Neuronal stem cell (in vitro differentiated cells): ENCODE results near the gene HEATR5B.

Source experiments
- DNase-seq: peaks from one replicate; pipeline ENCODE4 v3.0.0-alpha.2; 2013; ENCODE audit warnings: low spot score
- H2AFZ ChIP-seq: one replicate; pipeline ENCODE4 v1.6.1; 2013; ENCODE audit warnings: mild to moderate bottlenecking, low read length, inconsistent platforms
- H2AK5ac ChIP-seq: 2 replicates; pipeline ENCODE4 v1.6.1; 2013; ENCODE audit warnings: low read depth, mild to moderate bottlenecking, inconsistent platforms, low read length, moderate library complexity, mixed read lengths
- H2BK120ac ChIP-seq: 2 replicates; pipeline ENCODE4 v1.6.1; 2013; ENCODE audit warnings: low read depth, mild to moderate bottlenecking, inconsistent platforms, low read length, moderate library complexity, mixed read lengths
- H2BK12ac ChIP-seq: one replicate; pipeline ENCODE4 v1.6.1; 2013; ENCODE audit warnings: low read length, inconsistent platforms
- H2BK15ac ChIP-seq: 2 replicates; pipeline ENCODE4 v1.6.1; 2013; ENCODE audit warnings: mild to moderate bottlenecking, low read length, inconsistent platforms, mixed read lengths
- H2BK5ac ChIP-seq: one replicate; pipeline ENCODE4 v1.6.1; 2013; ENCODE audit warnings: inconsistent platforms, mild to moderate bottlenecking, low read length, moderate library complexity
- H3K14ac ChIP-seq: one replicate; pipeline ENCODE4 v1.6.1; 2013; ENCODE audit warnings: low read length, inconsistent platforms
- H3K18ac ChIP-seq: 2 replicates; pipeline ENCODE4 v1.6.1; 2013; ENCODE audit warnings: low read length, inconsistent platforms
- H3K23ac ChIP-seq: 2 replicates; pipeline ENCODE4 v1.6.1; 2013; ENCODE audit warnings: low read depth, mild to moderate bottlenecking, mixed read lengths, low read length, inconsistent platforms; ENCODE audit not compliant: poor library complexity
- H3K27ac ChIP-seq: replicated peaks from 3 replicates; pipeline ENCODE4 v1.5.1; 2013; ENCODE audit warnings: low read length, inconsistent platforms
- H3K27me3 ChIP-seq, 3 experiments: 2 replicates each; pipeline ENCODE4 v1.6.1; 2013; ENCODE audit warnings: low read length in 3 of 3, mild to moderate bottlenecking in 2 of 3, inconsistent platforms in 1 of 3, low read depth in 1 of 3, mixed read lengths in 1 of 3, moderate library complexity in 1 of 3; ENCODE audit not compliant: control insufficient read depth in 3 of 3, insufficient read depth in 3 of 3
- H3K36me3 ChIP-seq, 2 donors: replicated peaks in 1 of 2; 2 replicates each; pipeline ENCODE4 v1.6.1; 2013; ENCODE audit warnings: low read length in 2 of 2; ENCODE audit not compliant: control insufficient read depth in 2 of 2, insufficient read depth in 2 of 2
- H3K4ac ChIP-seq: 2 replicates; pipeline ENCODE4 v1.6.1; 2013; ENCODE audit warnings: inconsistent platforms, mild to moderate bottlenecking, low read length, moderate library complexity
- H3K4me1 ChIP-seq, 2 donors: 1 replicate in 1 of 2; 2 replicates in 1 of 2; pipeline ENCODE4 v1.6.1; 2013; ENCODE audit warnings: low read length in 2 of 2, low read depth in 1 of 2; ENCODE audit not compliant: control insufficient read depth in 2 of 2, insufficient read depth in 1 of 2
- H3K4me2 ChIP-seq: one replicate; pipeline ENCODE4 v1.6.1; 2013; ENCODE audit warnings: mild to moderate bottlenecking, low read length, inconsistent platforms; ENCODE audit not compliant: insufficient read depth, poor library complexity, severe bottlenecking
- H3K4me3 ChIP-seq, 2 donors: 2 replicates each; pipeline ENCODE4 v1.5.1; 2013; ENCODE audit warnings: low read length in 2 of 2, mild to moderate bottlenecking in 2 of 2, inconsistent platforms in 1 of 2, moderate library complexity in 1 of 2
- H3K79me1 ChIP-seq: one replicate; pipeline ENCODE4 v1.6.1; 2013; ENCODE audit warnings: low read depth, mild to moderate bottlenecking, inconsistent platforms, low read length, moderate library complexity
- H3K9ac ChIP-seq: one replicate; pipeline ENCODE4 v1.6.1; 2013; ENCODE audit warnings: mild to moderate bottlenecking, low read depth, low read length, inconsistent platforms; ENCODE audit not compliant: poor library complexity
- H3K9me3 ChIP-seq, 2 donors: replicated peaks in 1 of 2; 2 replicates each; pipeline versions ENCODE3 to v1.6.1; 2013; ENCODE audit warnings: low read length in 2 of 2, mild to moderate bottlenecking in 2 of 2, inconsistent platforms in 1 of 2, low read depth in 1 of 2, mixed read lengths in 1 of 2, moderate library complexity in 1 of 2; ENCODE audit not compliant: control insufficient read depth in 2 of 2, insufficient read depth in 1 of 2
- H4K8ac ChIP-seq: one replicate; pipeline ENCODE4 v1.6.1; 2013; ENCODE audit warnings: low read depth, mild to moderate bottlenecking, inconsistent platforms, low read length, moderate library complexity
- H4K91ac ChIP-seq: one replicate; pipeline ENCODE4 v1.6.1; 2013; ENCODE audit warnings: low read length, low read depth, mild to moderate bottlenecking, inconsistent platforms; ENCODE audit not compliant: poor library complexity
- WGBS, 2 donors: extraction: QIAGEN DNeasy Blood & Tissue Kit; methylation state at CpG; one replicate each; pipeline ENCODE4 v1.1.7; 2013; ENCODE audit warnings: missing lambda C conversion rate in 2 of 2, mixed read lengths in 1 of 2; ENCODE audit not compliant: insufficient read length in 2 of 2, insufficient replicate concordance in 1 of 2; ENCODE audit errors: extremely low coverage in 2 of 2; 5-methylcytosine and 5-hydroxymethylcytosine counted together

HEATR5B gene

DNA sequence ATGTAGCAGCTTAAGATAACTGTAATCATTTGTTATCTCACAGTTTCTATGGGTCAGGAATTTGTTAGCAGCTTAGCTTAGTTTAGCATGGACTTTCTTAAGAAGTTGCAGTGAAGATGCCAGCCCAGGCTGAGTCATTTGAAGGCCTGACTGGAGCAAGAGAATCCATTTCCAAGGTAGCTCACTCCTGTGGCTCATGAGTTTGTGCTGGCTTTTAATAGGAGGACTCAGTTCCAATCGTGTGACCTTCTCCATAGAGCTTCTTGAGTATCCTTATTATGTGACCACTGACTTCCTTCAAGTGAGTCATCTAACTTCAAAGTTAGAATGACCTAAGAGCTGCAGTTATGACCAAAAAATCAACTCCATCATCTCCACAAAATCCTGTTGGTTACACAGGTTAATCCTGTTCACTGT, 1.6 kb upstream of the HEATR5B start:
- H3K27ac ChIP-seq, result no peak overlapping the region
- no peak overlapping the region for H3K4me3 ChIP-seq
- H3K79me1 ChIP-seq, result no peaks in the 10 kb centered on the region
- H2BK120ac ChIP-seq, result no peak overlapping the region
- peaks cover 0 to 1% of the 10 kb centered on the region in 2 donors for H3K9me3 ChIP-seq
- H3K18ac ChIP-seq, result no peak overlapping the region
- H4K91ac ChIP-seq, result no peak overlapping the region
- H3K36me3 ChIP-seq, result peaks cover 7 to 23% of the 10 kb centered on the region in 2 donors
- no CpG with 5 or more reads among the region's 1 CpG for WGBS, 2 donors
- no peak overlapping the region for H3K23ac ChIP-seq
- H2BK15ac ChIP-seq, result no peak overlapping the region
- no peak overlapping the region for H3K4ac ChIP-seq
- H3K9ac ChIP-seq, result no peak overlapping the region
- H2BK12ac ChIP-seq, result no peak overlapping the region
- H3K4me1 ChIP-seq, result peaks cover 4 to 5% of the 10 kb centered on the region in 2 donors
- no peak overlapping the region for H3K14ac ChIP-seq
- no peak overlapping the region for H2AK5ac ChIP-seq
- no peak for DNase-seq
- no peak overlapping the region for H3K4me2 ChIP-seq
- H4K8ac ChIP-seq, result no peak overlapping the region
- H2BK5ac ChIP-seq, result no peak overlapping the region
- H2AFZ ChIP-seq, result no peak overlapping the region
- no peaks in the 10 kb centered on the region for H3K27me3 ChIP-seq

DNA sequence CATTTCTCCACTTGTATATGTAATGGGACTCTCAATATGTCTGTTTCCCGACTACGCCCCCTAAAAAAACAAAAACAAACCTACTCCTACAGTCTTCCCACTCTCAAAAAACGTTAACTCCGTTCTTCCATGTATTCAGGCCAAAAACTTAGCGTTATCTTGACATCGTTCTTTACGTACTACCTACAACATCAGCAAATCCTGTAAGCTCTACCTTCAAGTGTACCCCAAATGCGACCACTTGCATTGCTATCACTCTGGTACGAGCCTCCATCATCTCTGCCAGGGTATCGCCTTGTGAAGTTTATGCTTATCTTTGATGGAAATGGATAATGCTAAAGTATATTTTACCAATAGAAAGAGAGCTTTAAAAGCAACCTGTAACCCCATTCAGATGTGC, 625 bp upstream of the HEATR5B start:
- H2AK5ac ChIP-seq, result no peak overlapping the region
- H3K9me3 ChIP-seq, result peaks cover 0 to 1% of the 10 kb centered on the region in 2 donors
- no peak overlapping the region for H3K23ac ChIP-seq
- no peak overlapping the region for H3K14ac ChIP-seq
- H3K79me1 ChIP-seq, result no peaks in the 10 kb centered on the region
- H3K4me2 ChIP-seq, result peak overlapping the region; percentile 67
- no peak overlapping the region for H2BK12ac ChIP-seq
- no peak overlapping the region for H2BK5ac ChIP-seq
- H3K27me3 ChIP-seq, result no peaks in the 10 kb centered on the region
- DNase-seq, result no peak
- H4K91ac ChIP-seq, result no peak overlapping the region
- no peak overlapping the region for H3K27ac ChIP-seq
- H3K36me3 ChIP-seq, result peaks cover 5 to 20% of the 10 kb centered on the region in 2 donors
- H3K9ac ChIP-seq, result no peak overlapping the region
- H4K8ac ChIP-seq, result no peak overlapping the region
- no CpG with 5 or more reads among the region's 10 CpGs for WGBS, 2 donors
- peaks cover 4 to 5% of the 10 kb centered on the region in 2 donors for H3K4me1 ChIP-seq
- no peak overlapping the region for H2BK15ac ChIP-seq
- H3K4ac ChIP-seq, result no peak overlapping the region
- H3K18ac ChIP-seq, result no peak overlapping the region
- peak overlapping the region; percentile 92 for H2AFZ ChIP-seq
- H2BK120ac ChIP-seq, result no peak overlapping the region
- peak overlapping the region; percentile 78 to 91 for H3K4me3 ChIP-seq

DNA sequence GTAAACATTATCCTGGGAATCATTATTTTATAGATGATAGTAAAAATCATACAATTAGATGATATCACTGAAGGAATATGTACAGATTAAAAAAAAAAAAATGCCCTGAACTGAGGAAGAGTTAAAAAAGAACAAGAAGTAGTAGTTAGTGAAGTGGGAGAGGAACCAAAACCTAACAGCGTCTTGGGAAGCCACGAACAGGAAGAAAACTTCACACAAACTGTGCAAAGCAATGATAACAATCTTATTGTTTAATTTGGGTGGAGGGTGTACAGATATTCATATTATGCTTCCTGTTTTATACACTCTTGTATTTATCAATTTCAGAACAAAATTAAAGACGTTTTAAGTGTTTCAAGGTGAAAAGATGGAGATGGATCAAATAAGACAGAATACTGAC, 3.5 kb downstream of the HEATR5B start:
- no peak for DNase-seq
- no CpG with 5 or more reads among the region's 3 CpGs for WGBS, 2 donors

DNA sequence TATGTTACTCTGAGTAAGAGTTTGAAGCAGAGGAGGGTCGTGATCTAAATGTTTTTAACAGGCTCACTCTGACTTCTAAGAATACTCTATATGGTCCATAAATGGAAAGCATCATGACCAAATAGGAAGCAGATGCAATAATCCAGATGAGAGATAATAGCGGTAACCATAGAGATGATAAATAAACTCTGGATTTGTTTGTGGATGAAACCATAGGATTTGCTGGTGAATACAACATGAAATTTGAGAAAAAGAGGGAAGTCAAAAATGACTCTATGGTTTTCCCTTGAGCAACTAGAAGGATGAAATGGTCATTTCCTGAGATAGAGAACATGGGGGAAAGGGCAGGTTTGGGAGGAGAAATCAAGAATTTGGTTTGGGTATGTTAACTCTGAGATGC, 3.9 kb downstream of the HEATR5B start:
- Histone ChIP-seq H2BK120ac (no peak overlapping the region), H2BK5ac (no peak overlapping the region), H2AK5ac (no peak overlapping the region), H3K23ac (no peak overlapping the region), H3K27ac (no peak overlapping the region), H3K4me2 (no peak overlapping the region), H3K36me3 (peaks cover 4 to 32% of the 10 kb centered on the region in 2 donors), H3K9ac (no peak overlapping the region), H3K4me3 (no peak overlapping the region), H2AFZ (no peak overlapping the region), H3K18ac (no peak overlapping the region), H3K9me3 (no peaks in the 10 kb centered on the region), H3K14ac (no peak overlapping the region), H3K79me1 (no peaks in the 10 kb centered on the region), H2BK12ac (no peak overlapping the region), H3K27me3 (no peaks in the 10 kb centered on the region), H3K4me1 (peaks cover 4 to 5% of the 10 kb centered on the region in 2 donors), H4K91ac (no peak overlapping the region), H4K8ac (no peak overlapping the region), H2BK15ac (no peak overlapping the region), H3K4ac (no peak overlapping the region)
- no CpG with 5 or more reads among the region's 2 CpGs for WGBS, 2 donors
- DNase-seq, result no peak

More for the DNA sequence above, 3.5 kb downstream of the HEATR5B start:
- H3K9me3 ChIP-seq, result no peaks in the 10 kb centered on the region
- no peak overlapping the region for H3K23ac ChIP-seq
- H3K18ac ChIP-seq, result no peak overlapping the region
- no peak overlapping the region for H3K4ac ChIP-seq
- no peak overlapping the region for H2BK15ac ChIP-seq
- no peak overlapping the region for H3K14ac ChIP-seq
- H3K79me1 ChIP-seq, result no peaks in the 10 kb centered on the region
- H3K4me2 ChIP-seq, result no peak overlapping the region
- no peak overlapping the region for H2AFZ ChIP-seq
- H3K9ac ChIP-seq, result no peak overlapping the region
- H3K4me3 ChIP-seq, result no peak overlapping the region
- H4K8ac ChIP-seq, result no peak overlapping the region
- no peaks in the 10 kb centered on the region for H3K27me3 ChIP-seq
- peaks cover 4 to 5% of the 10 kb centered on the region in 2 donors for H3K4me1 ChIP-seq
- H3K36me3 ChIP-seq, result peaks cover 2 to 28% of the 10 kb centered on the region in 2 donors
- no peak overlapping the region for H3K27ac ChIP-seq
- no peak overlapping the region for H2BK120ac ChIP-seq
- no peak overlapping the region for H2BK5ac ChIP-seq
- H2AK5ac ChIP-seq, result no peak overlapping the region
- H2BK12ac ChIP-seq, result no peak overlapping the region
- no peak overlapping the region for H4K91ac ChIP-seq
